ENCODE measurements around the gene KLHL21. TPM values are rescaled to one million over a fixed set of nuclear protein-coding genes. Genes with fewer than 3 reads are reported as not detected.
"Not testable (repeated sequence)": the region's sequence is repeated elsewhere in the genome, so short reads cannot be mapped to it uniquely, and the experiment has no call there.

Gene KLHL21
- total RNA-seq, 3 donors from 2014 or later: 49.5 to 54.9 (median 51.4) TPM

DNA sequence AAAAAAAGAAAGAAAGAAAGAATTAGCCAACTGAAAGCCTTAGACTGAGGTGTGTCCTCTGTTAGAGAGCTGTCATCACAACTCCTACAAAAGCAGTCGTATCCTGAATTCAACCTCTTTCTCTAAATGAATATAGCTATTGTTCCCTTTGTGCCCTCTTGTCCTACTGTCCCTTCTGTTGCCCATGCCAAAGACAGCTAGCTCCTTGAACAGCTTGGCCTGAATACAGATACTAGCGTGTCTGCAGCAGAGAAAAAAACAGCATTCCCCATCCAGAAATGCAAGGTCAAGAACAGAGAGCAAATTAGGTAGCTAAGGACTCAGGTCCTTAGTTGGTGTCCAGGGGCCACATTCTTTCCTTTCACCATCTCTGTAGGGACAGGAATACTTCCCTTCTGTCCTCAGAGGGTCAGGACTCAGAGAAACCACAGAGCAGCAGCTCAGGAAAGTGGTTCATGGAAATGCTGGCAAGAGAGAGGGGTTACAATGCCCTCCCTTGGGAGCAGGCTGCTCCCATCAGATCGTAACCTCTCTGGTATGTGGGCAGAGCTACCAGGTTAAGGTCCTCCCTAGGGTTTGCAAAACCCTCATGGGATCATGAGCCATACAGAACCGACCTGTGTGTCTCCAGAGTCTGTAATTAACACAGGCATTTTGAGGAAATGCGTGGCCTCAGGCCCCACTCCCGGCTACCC, 24.7 kb downstream of the KLHL21 start:
- no peaks in the 10 kb centered on the region for H3K36me3 Mint-ChIP-seq (ENCODE audit: insufficient read depth)
- H3K27me3 Mint-ChIP-seq (ENCODE audit: low read depth): no peaks in the 10 kb centered on the region
- peaks cover 31% of the 10 kb centered on the region for H3K4me1 Mint-ChIP-seq (ENCODE audit: low read depth)
- H3K4me3 Mint-ChIP-seq: no peak overlapping the region
- DNase-seq: no peak
- no peaks in the 10 kb centered on the region for H3K9me3 Mint-ChIP-seq
- ATAC-seq: no peak

DNA sequence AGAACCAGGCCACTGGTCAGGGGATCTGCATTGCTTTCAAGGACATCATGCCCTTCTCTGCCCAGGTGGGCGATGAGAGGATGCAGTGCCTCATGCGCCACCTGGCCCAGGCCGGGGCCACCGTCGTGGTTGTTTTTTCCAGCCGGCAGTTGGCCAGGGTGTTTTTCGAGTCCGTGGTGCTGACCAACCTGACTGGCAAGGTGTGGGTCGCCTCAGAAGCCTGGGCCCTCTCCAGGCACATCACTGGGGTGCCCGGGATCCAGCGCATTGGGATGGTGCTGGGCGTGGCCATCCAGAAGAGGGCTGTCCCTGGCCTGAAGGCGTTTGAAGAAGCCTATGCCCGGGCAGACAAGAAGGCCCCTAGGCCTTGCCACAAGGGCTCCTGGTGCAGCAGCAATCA, 27.9 kb downstream of the KLHL21 start:
- Mint-ChIP-seq H3K9me3 (no peaks in the 10 kb centered on the region), H3K4me1 (ENCODE audit: low read depth) (peaks cover 8% of the 10 kb centered on the region), H3K36me3 (ENCODE audit: insufficient read depth) (no peaks in the 10 kb centered on the region), H3K4me3 (no peak overlapping the region), H3K27me3 (ENCODE audit: low read depth) (peaks cover 5% of the 10 kb centered on the region)
- ATAC-seq (no peak), DNase-seq (no peak)

DNA sequence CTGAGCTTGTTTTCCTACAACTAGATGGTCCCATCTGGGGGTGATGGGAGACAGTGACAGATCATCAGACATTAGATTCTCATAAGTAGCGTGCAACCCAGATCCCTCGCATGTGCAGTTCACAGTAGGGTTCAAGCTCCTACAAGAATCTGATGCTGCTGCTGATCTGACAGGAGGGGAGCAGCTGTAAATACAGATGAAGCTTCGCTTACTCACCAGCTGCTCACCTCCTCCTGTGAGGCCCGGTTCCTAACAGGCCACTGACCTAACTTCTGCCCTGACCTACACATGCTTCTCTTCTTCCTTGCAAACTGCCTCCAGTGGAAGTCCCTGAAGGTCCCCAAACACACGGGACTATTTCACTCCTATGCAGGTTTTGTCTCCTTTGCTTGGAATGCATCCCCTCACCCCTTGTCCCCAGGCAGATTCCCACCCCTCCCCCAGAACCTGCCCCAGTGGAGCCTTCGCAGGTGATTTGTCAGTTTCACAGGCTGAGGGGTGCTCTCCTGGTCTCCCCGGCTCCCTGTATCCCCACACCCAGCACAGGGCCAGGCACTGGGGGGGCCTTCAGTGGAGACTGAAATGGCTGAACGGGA, 28.5 kb downstream of the KLHL21 start:
- ATAC-seq: no peak
- peaks cover 5% of the 10 kb centered on the region for H3K27me3 Mint-ChIP-seq (ENCODE audit: low read depth)
- DNase-seq: no peak
- H3K4me1 Mint-ChIP-seq (ENCODE audit: low read depth): peaks cover under 1% of the 10 kb centered on the region
- no peak overlapping the region for H3K4me3 Mint-ChIP-seq
- H3K36me3 Mint-ChIP-seq (ENCODE audit: insufficient read depth): no peaks in the 10 kb centered on the region
- no peaks in the 10 kb centered on the region for H3K9me3 Mint-ChIP-seq

DNA sequence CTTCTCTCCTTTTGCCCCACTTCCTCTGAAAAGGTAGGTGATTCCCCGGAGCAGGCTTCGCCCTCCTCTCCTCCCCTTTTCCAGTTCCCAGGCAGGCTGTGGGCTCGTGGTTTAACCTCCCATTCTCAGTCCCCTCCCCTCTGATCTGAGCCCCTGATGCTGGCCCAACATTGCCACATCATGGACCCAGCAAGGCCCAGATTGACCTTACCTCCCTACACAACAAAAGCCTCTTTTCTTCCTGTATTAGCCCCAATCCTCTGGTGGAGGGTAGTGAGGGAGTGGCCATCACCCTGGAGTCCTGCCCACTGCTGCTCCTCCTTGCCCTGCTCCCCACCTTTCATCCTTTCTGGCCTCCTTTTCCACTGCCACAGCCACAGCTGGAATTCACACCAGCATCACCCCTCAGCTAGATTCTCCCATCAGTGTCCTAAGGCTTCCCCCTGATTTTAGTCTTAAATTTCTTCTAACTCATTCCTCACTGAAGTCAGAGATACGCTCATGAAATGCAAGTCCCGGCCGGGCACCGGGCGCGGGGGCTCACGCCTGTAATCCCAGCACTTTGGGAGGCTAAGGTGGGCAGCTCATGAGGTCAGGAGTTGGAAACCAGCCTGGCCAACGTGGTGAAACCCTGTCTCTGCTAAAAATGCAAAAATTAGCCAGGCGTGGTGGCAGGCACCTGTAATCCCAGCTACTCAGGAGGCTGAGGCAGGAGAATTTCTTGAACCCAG, 29.9 kb downstream of the KLHL21 start:
- Mint-ChIP-seq H3K36me3 (ENCODE audit: insufficient read depth) (no peaks in the 10 kb centered on the region), H3K9me3 (no peaks in the 10 kb centered on the region), H3K4me3 (no peak overlapping the region), H3K27me3 (ENCODE audit: low read depth) (peaks cover 5% of the 10 kb centered on the region), H3K4me1 (ENCODE audit: low read depth) (no peaks in the 10 kb centered on the region)
- no peak for ATAC-seq
- DNase-seq: no peak

DNA sequence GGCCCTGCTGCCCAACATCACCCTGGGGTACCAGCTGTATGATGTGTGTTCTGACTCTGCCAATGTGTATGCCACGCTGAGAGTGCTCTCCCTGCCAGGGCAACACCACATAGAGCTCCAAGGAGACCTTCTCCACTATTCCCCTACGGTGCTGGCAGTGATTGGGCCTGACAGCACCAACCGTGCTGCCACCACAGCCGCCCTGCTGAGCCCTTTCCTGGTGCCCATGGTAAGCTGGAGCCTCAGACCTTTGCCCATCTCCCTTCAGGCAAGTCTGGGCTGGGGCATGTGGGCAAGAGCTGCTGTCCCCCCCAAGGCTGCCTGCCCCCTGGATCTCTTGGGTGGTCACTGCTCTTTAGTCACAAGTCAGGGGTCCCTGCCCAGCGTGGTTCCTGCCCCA, 31.7 kb downstream of the KLHL21 start:
- ATAC-seq (no peak), DNase-seq (no peak)
- Mint-ChIP-seq H3K4me3 (no peak overlapping the region), H3K36me3 (ENCODE audit: insufficient read depth) (no peaks in the 10 kb centered on the region), H3K4me1 (ENCODE audit: low read depth) (no peaks in the 10 kb centered on the region), H3K27me3 (ENCODE audit: low read depth) (peaks cover 5% of the 10 kb centered on the region), H3K9me3 (no peaks in the 10 kb centered on the region)

DNA sequence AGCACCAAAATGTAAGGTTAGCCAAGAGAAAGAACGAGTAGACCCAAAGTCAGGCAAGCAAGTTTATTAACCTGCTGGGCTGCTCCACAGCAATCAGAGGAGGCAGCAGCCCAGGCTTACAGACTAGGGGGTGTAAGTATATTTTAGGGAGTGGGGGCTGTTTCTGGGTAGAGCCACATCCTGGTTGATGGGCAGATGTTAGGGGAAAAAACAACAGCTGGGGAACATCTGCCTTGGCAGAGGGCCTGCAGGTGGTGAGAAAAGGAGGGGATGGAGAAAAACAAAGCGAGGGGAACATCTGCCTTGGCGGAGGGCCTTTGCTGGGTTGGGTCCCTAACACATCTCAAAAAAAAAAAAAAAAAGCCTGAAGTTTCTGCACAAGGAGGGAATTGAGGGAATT, 32.6 kb downstream of the KLHL21 start:
- Mint-ChIP-seq H3K27me3 (ENCODE audit: low read depth) (peaks cover 5% of the 10 kb centered on the region), H3K9me3 (no peaks in the 10 kb centered on the region), H3K4me3 (no peak overlapping the region), H3K4me1 (ENCODE audit: low read depth) (no peaks in the 10 kb centered on the region), H3K36me3 (ENCODE audit: insufficient read depth) (no peaks in the 10 kb centered on the region)
- no peak for ATAC-seq
- DNase-seq: no peak

DNA sequence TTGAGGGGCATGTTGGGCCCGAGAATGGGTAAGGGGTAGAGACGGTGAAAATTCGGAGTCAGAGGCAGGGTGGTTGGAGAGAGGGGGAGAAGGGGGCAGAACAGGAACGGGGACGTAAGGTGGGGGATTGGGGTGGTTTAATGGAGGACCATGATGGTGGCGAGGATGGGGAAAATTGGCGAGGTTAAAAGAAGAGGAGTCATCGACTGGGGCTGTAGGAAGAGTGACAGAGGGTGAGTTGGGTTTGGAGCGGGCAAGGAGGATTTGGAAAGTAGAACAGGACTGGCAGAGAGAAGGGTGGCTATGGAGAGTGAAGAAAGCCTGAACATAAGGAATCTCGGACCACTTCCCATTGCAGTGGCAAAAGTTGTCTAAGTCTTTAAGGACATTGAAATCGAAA, 33.6 kb downstream of the KLHL21 start:
- H3K36me3 Mint-ChIP-seq (ENCODE audit: insufficient read depth): no peaks in the 10 kb centered on the region
- H3K27me3 Mint-ChIP-seq (ENCODE audit: low read depth): peaks cover 5% of the 10 kb centered on the region
- H3K9me3 Mint-ChIP-seq: no peaks in the 10 kb centered on the region
- ATAC-seq: no peak
- no peak for DNase-seq
- no peaks in the 10 kb centered on the region for H3K4me1 Mint-ChIP-seq (ENCODE audit: low read depth)
- H3K4me3 Mint-ChIP-seq: no peak overlapping the region

DNA sequence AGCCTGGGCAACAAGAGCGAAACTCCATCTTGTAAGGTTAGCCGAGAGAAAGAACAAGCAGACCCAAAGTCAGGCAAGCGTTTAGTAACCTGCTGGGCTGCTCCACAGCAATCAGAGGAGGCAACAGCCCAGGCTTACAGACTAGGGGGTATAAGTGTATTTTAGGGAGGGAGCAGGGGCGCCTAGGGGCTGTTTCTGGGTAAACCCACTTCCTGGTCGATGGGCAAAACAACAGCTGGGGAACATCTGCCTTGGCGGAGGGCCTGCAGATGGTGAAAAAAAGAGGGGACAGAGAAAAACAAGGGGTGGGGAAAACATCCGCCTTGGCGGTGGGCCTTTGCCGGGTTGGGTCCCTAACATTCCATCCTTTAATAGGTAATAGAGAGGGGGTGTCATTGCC, 42.4 kb downstream of the KLHL21 start:
- H3K9me3 Mint-ChIP-seq: no peaks in the 10 kb centered on the region
- ATAC-seq (no peak), DNase-seq (no peak)
- H3K27me3 Mint-ChIP-seq (ENCODE audit: low read depth): no peaks in the 10 kb centered on the region
- H3K4me1 Mint-ChIP-seq (ENCODE audit: low read depth): peaks cover 2% of the 10 kb centered on the region
- no peak overlapping the region for H3K4me3 Mint-ChIP-seq
- H3K36me3 Mint-ChIP-seq (ENCODE audit: insufficient read depth): no peaks in the 10 kb centered on the region

DNA sequence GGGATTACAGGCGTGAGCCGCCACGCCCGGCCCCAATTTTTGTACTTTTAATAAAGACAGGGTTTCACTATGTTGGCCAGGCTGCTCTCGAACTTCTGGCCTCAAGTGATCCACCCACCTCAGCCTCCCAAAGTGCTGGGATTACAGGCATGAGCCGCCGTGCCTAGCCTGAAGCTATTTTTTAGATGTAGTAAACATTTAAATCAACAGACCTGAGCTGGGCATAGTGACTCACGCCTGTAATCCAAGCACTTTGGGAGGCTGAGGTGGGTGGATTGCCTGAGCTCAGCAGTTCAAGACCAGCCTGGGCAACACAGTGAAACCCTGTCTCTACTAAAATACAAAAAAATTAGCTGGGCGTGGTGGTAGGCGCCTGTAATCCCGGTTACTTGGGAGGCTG, 43.5 kb downstream of the KLHL21 start:
- H3K4me3 Mint-ChIP-seq; H3K4me1 Mint-ChIP-seq (ENCODE audit: low read depth); H3K9me3 Mint-ChIP-seq; H3K36me3 Mint-ChIP-seq (ENCODE audit: insufficient read depth); ATAC-seq; DNase-seq; H3K27me3 Mint-ChIP-seq (ENCODE audit: low read depth): not testable (repeated sequence)

DNA sequence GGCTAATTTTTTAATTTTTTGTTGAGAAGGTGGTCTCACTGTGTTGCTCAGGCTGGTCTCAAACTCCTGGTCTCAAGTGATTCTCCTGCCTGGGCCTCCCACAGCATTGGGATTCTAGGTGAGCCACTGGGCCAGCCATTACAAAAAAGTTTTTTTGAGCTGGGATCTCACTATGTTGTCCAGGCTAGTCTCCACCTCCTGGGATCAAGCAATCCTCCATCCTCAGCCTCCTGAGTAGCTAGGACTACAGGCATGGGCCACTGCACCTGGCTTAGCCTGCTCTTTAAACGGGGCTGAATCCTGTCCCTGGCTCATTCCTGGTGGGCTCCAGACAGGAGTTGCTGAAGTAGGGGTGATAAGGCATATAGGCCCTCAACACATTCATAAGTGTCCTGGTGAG, 45.1 kb downstream of the KLHL21 start:
- Mint-ChIP-seq H3K27me3 (ENCODE audit: low read depth) (no peaks in the 10 kb centered on the region), H3K9me3 (no peaks in the 10 kb centered on the region), H3K4me1 (ENCODE audit: low read depth) (peaks cover 13% of the 10 kb centered on the region), H3K4me3 (no peak overlapping the region), H3K36me3 (ENCODE audit: insufficient read depth) (no peaks in the 10 kb centered on the region)
- ATAC-seq: no peak
- DNase-seq: no peak

DNA sequence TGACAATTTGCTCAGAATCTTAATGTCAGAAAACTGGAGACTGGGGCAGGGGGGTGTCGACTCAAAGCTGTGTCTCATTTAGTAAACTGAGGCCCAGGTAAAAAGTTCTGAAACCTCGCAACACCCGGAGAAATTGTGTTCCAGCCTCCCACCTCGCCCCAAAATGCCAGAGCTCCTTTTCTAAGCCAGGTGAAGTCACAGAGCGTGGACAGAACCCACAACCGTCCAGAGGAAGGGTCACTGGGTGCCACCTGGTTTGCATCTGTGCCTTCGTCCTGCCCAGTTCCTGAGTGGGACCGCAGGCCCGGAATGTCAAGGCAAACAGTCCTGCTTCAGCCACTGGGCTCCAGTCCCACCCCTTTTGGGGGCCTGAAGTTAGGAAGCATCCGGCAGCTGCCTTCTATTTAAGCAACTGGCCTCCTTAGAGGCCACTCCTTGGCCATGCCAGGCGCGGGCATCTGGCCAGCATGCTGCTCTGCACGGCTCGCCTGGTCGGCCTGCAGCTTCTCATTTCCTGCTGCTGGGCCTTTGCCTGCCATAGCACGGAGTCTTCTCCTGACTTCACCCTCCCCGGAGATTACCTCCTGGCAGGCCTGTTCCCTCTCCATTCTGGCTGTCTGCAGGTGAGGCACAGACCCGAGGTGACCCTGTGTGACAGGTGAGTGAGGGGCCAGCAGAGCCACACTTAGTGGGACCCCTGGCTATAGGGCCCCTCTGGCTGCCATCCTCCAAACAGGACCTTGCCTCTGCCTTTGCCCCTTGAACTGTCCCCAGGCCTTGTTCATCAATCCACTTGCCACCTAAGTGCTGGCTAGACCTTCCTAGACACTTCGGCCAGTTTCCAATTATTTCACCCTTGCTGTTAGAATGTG, 47.5 kb downstream of the KLHL21 start, which contains the start of gene TAS1R1:
Gene TAS1R1, plus strand, starts transcription at position 401 of the 872 bp plus-strand sequence. Its CDS starts 67 bp downstream, at position 468.
- Mint-ChIP-seq H3K4me1 (ENCODE audit: low read depth) (peaks cover 18% of the 10 kb centered on the region), H3K4me3 (peak within 1 kb of the TSS; percentile 86), H3K36me3 (ENCODE audit: insufficient read depth) (peaks cover 3% of the 10 kb centered on the region), H3K27me3 (ENCODE audit: low read depth) (no peaks in the 10 kb centered on the region), H3K9me3 (no peaks in the 10 kb centered on the region)
- ATAC-seq: no peak
- no peak for DNase-seq

DNA sequence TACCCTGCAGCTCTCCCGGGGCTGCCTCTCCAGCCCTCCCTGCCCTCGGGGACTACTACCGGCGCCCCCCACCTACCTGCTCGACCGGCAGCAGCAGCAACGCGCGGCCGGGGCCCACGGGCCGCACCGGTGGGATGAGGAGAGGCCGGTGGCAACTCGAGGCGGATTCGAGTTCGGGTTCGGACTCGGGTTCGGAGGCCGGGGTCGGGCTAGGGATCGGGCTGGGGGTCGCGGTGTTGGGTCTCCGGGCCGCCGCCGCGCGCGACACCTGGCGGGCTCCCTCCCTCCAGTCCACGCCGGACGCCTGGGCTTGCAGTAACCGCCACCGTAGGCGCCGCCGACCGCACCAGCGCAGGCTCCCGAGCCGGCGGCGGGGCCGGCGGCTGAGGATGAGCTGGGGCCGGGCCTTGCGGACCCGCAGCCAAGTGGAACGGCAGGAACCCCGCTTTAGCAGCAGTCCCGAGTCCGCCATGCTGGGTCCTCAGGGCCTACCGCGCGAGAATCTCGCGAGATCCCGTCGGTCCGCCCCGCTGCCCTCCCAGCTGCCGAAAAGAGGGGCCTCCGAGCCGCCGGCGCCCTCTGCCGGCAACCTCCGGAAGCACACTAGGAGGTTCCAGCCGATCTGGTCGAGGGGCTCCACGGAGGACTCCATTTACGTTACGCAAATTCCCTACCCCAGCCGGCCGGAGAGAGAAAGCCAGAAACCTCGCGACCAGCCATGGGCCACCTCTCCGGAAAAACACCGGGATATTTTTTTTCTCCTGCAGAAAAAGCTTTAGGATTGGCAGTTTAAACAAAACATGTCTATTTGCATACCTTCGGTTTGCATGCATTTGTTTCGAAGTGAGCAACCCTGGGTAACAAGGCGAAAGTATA, 48.4 kb downstream of the KLHL21 start, which contains the start of gene NOL9:
Gene NOL9, minus strand, starts transcription at position 483 of the 876 bp plus-strand sequence. Its CDS starts 11 bp downstream, at position 472.
- H3K36me3 Mint-ChIP-seq (ENCODE audit: insufficient read depth): peaks cover 7% of the 10 kb centered on the region
- peak; percentile 95 for DNase-seq
- peak within 1 kb of the TSS; percentile 86 for H3K4me3 Mint-ChIP-seq
- peaks cover 18% of the 10 kb centered on the region for H3K4me1 Mint-ChIP-seq (ENCODE audit: low read depth)
- H3K9me3 Mint-ChIP-seq: no peaks in the 10 kb centered on the region
- no peaks in the 10 kb centered on the region for H3K27me3 Mint-ChIP-seq (ENCODE audit: low read depth)
- peak; percentile 97 to 99 for ATAC-seq

DNA sequence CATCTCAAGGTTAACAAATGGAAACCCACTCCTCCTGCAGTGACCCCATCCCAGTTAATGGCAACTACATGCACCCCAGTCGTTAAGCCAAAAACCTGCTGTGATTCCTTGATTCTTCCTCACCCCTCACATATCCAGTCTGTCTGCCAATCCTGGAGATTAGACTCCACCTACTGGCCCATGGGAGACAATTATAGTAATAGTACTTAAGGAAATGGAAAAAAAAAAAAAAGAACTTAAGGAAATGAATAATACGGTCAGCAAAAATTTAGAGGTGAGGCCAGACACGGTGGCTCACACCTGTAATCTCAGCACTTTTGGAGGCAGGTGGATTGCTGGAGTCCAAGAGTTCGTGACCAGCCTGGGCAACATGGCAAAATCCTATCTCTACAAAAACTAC, 55.4 kb downstream of the KLHL21 start:
- Mint-ChIP-seq H3K36me3 (ENCODE audit: insufficient read depth) (peaks cover 30% of the 10 kb centered on the region), H3K9me3 (no peaks in the 10 kb centered on the region), H3K27me3 (ENCODE audit: low read depth) (no peaks in the 10 kb centered on the region), H3K4me3 (no peak overlapping the region), H3K4me1 (ENCODE audit: low read depth) (peaks cover 36% of the 10 kb centered on the region)
- ATAC-seq (no peak), DNase-seq (no peak)

Data from activated T-cell treated with anti-CD3 and anti-CD28 coated beads, Interleukin-2, amount 50 U/mL, for 4 hours (primary cell).